Psoas muscle (tissue), 8 donors: ENCODE results near the gene QSER1. TPM values are rescaled to one million over a fixed set of nuclear protein-coding genes. Genes with fewer than 3 reads are reported as not detected.
"Not testable (repeated sequence)": the region's sequence is repeated elsewhere in the genome, so short reads cannot be mapped to it uniquely, and the experiment has no call there.

ENCODE experiments used
- ATAC-seq, 4 donors: fragments of 200-7000 bp; cut with Tn5 transposase; one replicate each; pipeline ENCODE4 v1.9.1; 2020; ENCODE audit warnings: moderate library complexity in 3 of 4, mild to moderate bottlenecking in 2 of 4
- DNase-seq, 2 donors: peaks; one replicate each; pipeline ENCODE4 v3.0.0-alpha.2; 2020
- H3K27ac ChIP-seq: fragments of 200-600 bp; one replicate; pipeline ENCODE4 v1.8.0; 2022
- H3K27me3 ChIP-seq, 3 donors: fragments of 200-600 bp in 1 of 3; one replicate each; pipeline versions ENCODE4 v1.6.1 to v1.8.0; 2013 to 2022; ENCODE audit warnings: low read length in 2 of 3, mild to moderate bottlenecking in 2 of 3, moderate library complexity in 1 of 3; ENCODE audit not compliant: insufficient read depth in 3 of 3
- H3K36me3 ChIP-seq, 2 donors: fragments of 200-600 bp in 1 of 2; one replicate each; pipeline versions ENCODE4 v1.6.1 to v1.8.0; 2013 to 2022; ENCODE audit warnings: low read depth in 1 of 2, mild to moderate bottlenecking in 1 of 2, moderate library complexity in 1 of 2; ENCODE audit not compliant: insufficient read depth in 1 of 2
- H3K4me1 ChIP-seq: fragments of 200-600 bp; one replicate; pipeline ENCODE4 v1.8.0; 2022
- H3K4me3 ChIP-seq: fragments of 200-600 bp; one replicate; pipeline ENCODE4 v1.8.0; 2022; ENCODE audit warnings: mild to moderate bottlenecking
- H3K9me3 ChIP-seq: fragments of 200-600 bp; one replicate; pipeline ENCODE4 v1.8.0; 2022
- CTCF ChIP-seq: fragments of 200-600 bp; IDR thresholded peaks from one replicate; pipeline ENCODE4 v1.8.0; 2022; ENCODE audit warnings: antibody characterized with exemption
- WGBS, 3 donors: extraction: QIAGEN DNeasy Blood & Tissue Kit; methylation state at CpG; one replicate each; pipeline versions ENCODE4 v1.1.6 to v1.1.7; 2013; 5-methylcytosine and 5-hydroxymethylcytosine counted together
- intact Hi-C, 2 donors: fragments of 100-400 bp; cut with DNase I; formaldehyde crosslinking; loops; one replicate each; pipeline versions ENCODE4 v1.11.0 to v1.14.2; 2022
- polyA plus RNA-seq, 3 donors: library from polyadenylated mRNA; stranded (reverse); fragments of 200-250 nt; gene quantifications; one replicate each; pipeline ENCODE4 v1.2.3, GENCODE V29; 2013
- total RNA-seq, 4 donors: library from RNA; stranded (reverse); fragmentation: NEBNext Ultra II Directional in 2 of 4; extraction: Animal tissue kit (Norgen Biotek cat#: 25700) in 2 of 4; gene quantifications; one replicate each; pipeline versions ENCODE4 v1.2.1 to v1.2.4, GENCODE V29; 2021 to 2023
- donor health status: healthy with polysubstance abuse.
- donor health status: DM: no; HTN: no; CAD: no; lungs with moderate emphysema.
- donor health status: Bipolar disorder and iron deficiency.
- donor health status: healthy.
- donor health status: DM: yes; HTN: yes; CAD: no.
- donor health status: DM: no; HTN: no; CAD: no.
- donor health status: DM: no; HTN: no; CAD: no.
- donor health status: DM: yes; HTN: yes; CAD: no.

QSER1 gene
- total and polyA plus RNA-seq, 7 donors: 2.4 to 19.3 (median 11.8) TPM

DNA sequence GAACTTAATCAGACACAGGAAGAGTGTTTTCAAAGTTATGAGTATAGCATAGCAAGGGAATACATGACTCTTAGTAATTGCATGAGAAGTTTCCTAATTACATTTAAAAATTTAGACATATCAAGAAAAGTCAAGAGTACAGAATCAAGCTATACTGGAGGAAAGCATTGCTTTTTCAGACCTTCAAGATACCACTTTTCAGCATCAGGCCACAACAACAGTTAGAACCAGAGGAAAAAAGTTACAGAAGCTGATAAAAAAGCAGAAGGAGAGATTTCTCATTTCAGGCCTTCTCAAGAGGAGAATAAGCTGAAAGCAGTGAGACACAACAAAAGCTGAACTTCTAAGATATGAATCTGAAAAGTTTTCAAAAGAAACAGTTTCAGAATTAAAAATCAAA, 28.1 kb upstream of the QSER1 start:
- H3K36me3 ChIP-seq: no peaks in the 10 kb centered on the region
- no peak overlapping the region for H3K4me3 ChIP-seq
- ATAC-seq: no peak
- H3K9me3 ChIP-seq: no peaks in the 10 kb centered on the region
- H3K27ac ChIP-seq: no peak overlapping the region
- peaks cover 0 to 3% (median 0%) of the 10 kb centered on the region in 3 donors for H3K27me3 ChIP-seq
- H3K4me1 ChIP-seq: no peaks in the 10 kb centered on the region
- no peak for TF ChIP-seq CTCF
- intact Hi-C loops: no loop called here
- no peak for DNase-seq

- intact Hi-C loops, ATAC-seq, H3K4me3 ChIP-seq, DNase-seq, H3K36me3 ChIP-seq, H3K9me3 ChIP-seq, H3K4me1 ChIP-seq, H3K27ac ChIP-seq, H3K27me3 ChIP-seq: not testable (repeated sequence)
- WGBS, 3 donors: 67 to 79% (median 67%) methylated on average over 4 of the region's 4 CpGs
Observed at GRCh38 chr11:32868752-32869151, 23.9 kb upstream of the QSER1 start.

GRCh38 chr11:32870676-32871075, 21.9 kb upstream of the QSER1 start:
- peak; percentile 31 for TF ChIP-seq CTCF
- ATAC-seq (peak in 1 of 4 donors; percentile 53), DNase-seq (no peak)
- no peaks in the 10 kb centered on the region for H3K9me3 ChIP-seq
- WGBS, 3 donors: 45 to 49% (median 46%) methylated on average over 2 of the region's 2 CpGs
- no peak overlapping the region for H3K27ac ChIP-seq
- peaks cover 0 to 1% (median 0%) of the 10 kb centered on the region in 3 donors for H3K27me3 ChIP-seq
- no peaks in the 10 kb centered on the region for H3K36me3 ChIP-seq
- no peaks in the 10 kb centered on the region for H3K4me1 ChIP-seq
- intact Hi-C loops: loop anchor here in 1 of 2 donors (2.0 kb wide), 1 partner anchor 58 kb away; no protein-coding TSS in a partner anchor
- no peak overlapping the region for H3K4me3 ChIP-seq

- DNase-seq (no peak), ATAC-seq (no peak)
- intact Hi-C loops: no loop called here
- no peaks in the 10 kb centered on the region for H3K36me3 ChIP-seq
- H3K27ac ChIP-seq: no peak overlapping the region
- no peaks in the 10 kb centered on the region for H3K4me1 ChIP-seq
- no peaks in the 10 kb centered on the region for H3K9me3 ChIP-seq
- TF ChIP-seq CTCF: no peak
- peaks cover 0 to 4% (median 1%) of the 10 kb centered on the region in 3 donors for H3K27me3 ChIP-seq
- no peak overlapping the region for H3K4me3 ChIP-seq
Observed at GRCh38 chr11:32874132-32874531, 18.5 kb upstream of the QSER1 start.

- ATAC-seq (no peak), DNase-seq (no peak)
- Histone ChIP-seq H3K27ac (no peak overlapping the region), H3K9me3 (no peaks in the 10 kb centered on the region), H3K4me3 (no peak overlapping the region), H3K4me1 (no peaks in the 10 kb centered on the region), H3K27me3 (peaks cover 0 to 2% (median 0%) of the 10 kb centered on the region in 3 donors), H3K36me3 (no peaks in the 10 kb centered on the region)
- 52 to 82% (median 70%) methylated on average over 4 of the region's 4 CpGs for WGBS, 3 donors
- intact Hi-C loops: no loop called here
- TF ChIP-seq CTCF: no peak
Observed at GRCh38 chr11:32881286-32881685, 11.3 kb upstream of the QSER1 start.
